Stimulated activated CD4-positive, alpha-beta T cell treated with anti-CD3 and anti-CD28 coated beads, Interleukin-1b, Interleukin-23, amount 100 ng/mL, for 1 hour (primary cell): ENCODE measurements around the gene REEP1.
"Not testable (repeated sequence)": the region's sequence is repeated elsewhere in the genome, so short reads cannot be mapped to it uniquely, and the experiment has no call there.

Source experiments
- DNase-seq, 2 donors: peaks; one replicate each; pipeline ENCODE4 v3.0.0-alpha.2; 2020; ENCODE audit warnings: low read depth in 2 of 2

Gene REEP1

GRCh38 chr2:86345783-86346370 is 8.5 kb upstream of the REEP1 start:
- not testable (repeated sequence) for DNase-seq

GRCh38 chr2:86344404-86344803 is 7.0 kb upstream of the REEP1 start:
- DNase-seq = no peak

- no peak for DNase-seq
Measured at GRCh38 chr2:86342488-86342887, 5.1 kb upstream of the REEP1 start.

GRCh38 chr2:86341470-86341869 is 4.0 kb upstream of the REEP1 start:
- no peak for DNase-seq

- DNase-seq = no peak
Measured at GRCh38 chr2:86338778-86339295, 1.4 kb upstream of the REEP1 start.

GRCh38 chr2:86336675-86337243 is 667 bp downstream of the REEP1 start:
- no peak for DNase-seq

- DNase-seq = no peak
Measured at GRCh38 chr2:86335865-86336674, 1.4 kb downstream of the REEP1 start.

GRCh38 chr2:86333378-86333777 is 4.0 kb downstream of the REEP1 start:
- DNase-seq = no peak

- no peak for DNase-seq
Measured at GRCh38 chr2:86332654-86333053, 4.8 kb downstream of the REEP1 start.

- DNase-seq = no peak
Measured at GRCh38 chr2:86331384-86331783, 6.0 kb downstream of the REEP1 start.

GRCh38 chr2:86330001-86330400 is 7.4 kb downstream of the REEP1 start:
- DNase-seq = no peak

- DNase-seq = no peak
Measured at GRCh38 chr2:86323273-86324021, 14.0 kb downstream of the REEP1 start.

- no peak for DNase-seq
Measured at GRCh38 chr2:86319700-86320580, 17.5 kb downstream of the REEP1 start.

- DNase-seq = no peak
Measured at GRCh38 chr2:86315084-86315483, 22.3 kb downstream of the REEP1 start.

GRCh38 chr2:86314125-86314524 is 23.3 kb downstream of the REEP1 start:
- no peak for DNase-seq

GRCh38 chr2:86313341-86313740 is 24.1 kb downstream of the REEP1 start:
- DNase-seq = no peak

- DNase-seq = no peak
Measured at GRCh38 chr2:86311879-86312278, 25.5 kb downstream of the REEP1 start.

- DNase-seq = no peak
Measured at GRCh38 chr2:86309966-86310365, 27.5 kb downstream of the REEP1 start.

- no peak for DNase-seq
Measured at GRCh38 chr2:86308984-86309695, 28.3 kb downstream of the REEP1 start.

- no peak for DNase-seq
Measured at GRCh38 chr2:86308356-86308755, 29.1 kb downstream of the REEP1 start.

- no peak for DNase-seq
Measured at GRCh38 chr2:86307431-86307830, 30.0 kb downstream of the REEP1 start.
